K562 (cell line): Measurements from ENCODE around the gene ANO8. TPM values are rescaled to one million over a fixed set of nuclear protein-coding genes. Genes with fewer than 3 reads are reported as not detected.

Source experiments
- ATAC-seq: fragments of 200-7000 bp; cut with Tn5 transposase; 3 replicates; pipeline ENCODE4 v1.9.1; 2020; ENCODE audit warnings: moderate library complexity
- BruUV-seq: library from RNA; stranded (reverse); fragments of 400-500 nt; replicated peaks from 2 replicates; lab custom pipeline; 2021; lab: Mats Ljungman, UMichigan
- CTCF ChIA-PET: fragments of 300-600 bp; formaldehyde crosslinking; extraction: SDS; loops from one replicate; lab custom pipeline; 2021; ENCODE audit warnings: low intra/inter-chr PET ratio; lab: Yijun Ruan, JAX
- POLR2A ChIA-PET: fragments of 300-600, 350-650 bp; sonication (Branson Sonifier 250); formaldehyde crosslinking; extraction: SDS; loops from one replicate; lab custom pipeline; 2021; ENCODE audit warnings: antibody characterized with exemption, inconsistent platforms; lab: Yijun Ruan, JAX
- DNase-seq, 4 experiments: peaks; one replicate each; pipeline versions ENCODE4 v3.0.0 to v3.0.0-alpha.2; 2011 to 2018; ENCODE audit warnings: low spot score in 3 of 4, mixed read lengths in 3 of 4; ENCODE audit errors: extremely low read depth in 1 of 4
- FAIRE-seq: peaks from 2 replicates; lab custom pipeline; 2011; peaks lifted over from hg19 to GRCh38; lab: Jason Lieb, UNC
- H2AFZ ChIP-seq: 2 replicates; pipeline ENCODE4 v1.6.0; 2011; ENCODE audit warnings: low read depth, low read length, control low read depth, inconsistent platforms
- H3K27ac ChIP-seq: fragments of 200-600 bp; 3 replicates; pipeline ENCODE4 v1.8.0; 2011; ENCODE audit warnings: low read depth, mild to moderate bottlenecking, control low read depth, inconsistent platforms, low read length, moderate library complexity, mixed read lengths; ENCODE audit errors: extremely low read depth
- H3K27me3 ChIP-seq, 2 experiments: fragments of 300-600 bp in 1 of 2; 2 replicates in 1 of 2; 3 replicates in 1 of 2; pipeline versions ENCODE4 v1.6.0 to v1.8.0; 2011; ENCODE audit warnings: inconsistent platforms in 2 of 2, low read length in 2 of 2, mild to moderate bottlenecking in 1 of 2, mixed read lengths in 1 of 2, moderate library complexity in 1 of 2; ENCODE audit not compliant: control insufficient read depth in 2 of 2, insufficient read depth in 2 of 2
- H3K36me3 ChIP-seq: fragments of 300-600 bp; 3 replicates; pipeline ENCODE4 v1.8.0; 2011; ENCODE audit warnings: mild to moderate bottlenecking, low read length, inconsistent platforms; ENCODE audit not compliant: control insufficient read depth, insufficient read depth
- H3K4me1 ChIP-seq, 2 experiments: fragments of 200-600 bp in 1 of 2; replicated peaks in 1 of 2; 2 replicates in 1 of 2; 3 replicates in 1 of 2; pipeline versions ENCODE4 v1.5.1 to v1.8.0; 2011; ENCODE audit warnings: inconsistent platforms in 2 of 2, low read length in 2 of 2, mild to moderate bottlenecking in 1 of 2, mixed read lengths in 1 of 2, moderate library complexity in 1 of 2; ENCODE audit not compliant: control insufficient read depth in 2 of 2, insufficient read depth in 2 of 2
- H3K4me2 ChIP-seq: 2 replicates; pipeline ENCODE4 v1.6.1; 2011; ENCODE audit warnings: low read length, control low read depth, inconsistent platforms, mixed read lengths; ENCODE audit not compliant: insufficient read depth
- H3K4me3 ChIP-seq: fragments of 200-600 bp; sonication (generic), shearing (Covaris generic); 2 replicates; pipeline ENCODE4 v1.5.1; 2016; ENCODE audit warnings: control low read depth, inconsistent platforms
- H3K79me2 ChIP-seq: fragments of 200-600 bp; 3 replicates; pipeline ENCODE4 v1.8.0; 2011; ENCODE audit warnings: low read length, inconsistent platforms; ENCODE audit not compliant: control insufficient read depth, insufficient read depth
- H3K9ac ChIP-seq, 2 experiments: 2 replicates each; pipeline versions ENCODE4 v1.6.0 to v1.6.1; 2011; ENCODE audit warnings: low read depth in 2 of 2, low read length in 2 of 2, control low read depth in 1 of 2, inconsistent platforms in 1 of 2, mild to moderate bottlenecking in 1 of 2, mixed read lengths in 1 of 2; ENCODE audit not compliant: insufficient read depth in 1 of 2
- H3K9me1 ChIP-seq: one replicate; pipeline ENCODE4 v1.6.0; 2011; ENCODE audit warnings: inconsistent platforms, mild to moderate bottlenecking, low read length, moderate library complexity; ENCODE audit not compliant: control insufficient read depth, insufficient read depth
- H3K9me3 ChIP-seq: replicated peaks from 2 replicates; pipeline ENCODE4 v1.5.1; 2011; ENCODE audit warnings: low read depth, low read length, inconsistent platforms; ENCODE audit not compliant: control insufficient read depth, insufficient read depth
- H4K20me1 ChIP-seq: replicated peaks from 2 replicates; pipeline ENCODE4 v1.6.1; 2011; ENCODE audit warnings: low read length, inconsistent platforms, mixed read lengths; ENCODE audit not compliant: control insufficient read depth, insufficient read depth
- STAT5A ChIP-seq: IDR thresholded peaks from 2 replicates; pipeline ENCODE4 v1.6.1; 2012; ENCODE audit warnings: low read length, inconsistent platforms, borderline replicate concordance
- WGBS: fragments of 100-300 bp; shearing (Covaris generic); methylation state at CpG from one replicate; pipeline ENCODE4 v1.1.6; 2016; ENCODE audit warnings: low coverage, mixed read lengths; ENCODE audit not compliant: insufficient coverage; ENCODE audit errors: missing lambda C conversion rate; 5-methylcytosine and 5-hydroxymethylcytosine counted together
- in situ Hi-C: fragments of 300-500 bp; cut with MboI; formaldehyde crosslinking; loops from 4 replicates; pipeline ENCODE4 v1.15.0; 2018; ENCODE audit warnings: inconsistent platforms, mixed read lengths
- intact Hi-C: fragments of 100-400 bp; cut with micrococcal nuclease; formaldehyde crosslinking; loops from 2 replicates; pipeline ENCODE4 v1.14.2; 2022
- polyA plus RNA-seq, 8 experiments: library from polyadenylated mRNA; depleted of rRNA in 4 of 8; stranded (reverse) in 5 of 8; unstranded in 3 of 8; fragments of >200 nt; fragmentation: Nextera tagmentation in 2 of 8; fragmentation: Illumina TruSeq in 1 of 8; extraction: Ambion mirVana in 2 of 8; extraction: Trizol in 1 of 8; gene quantifications; 2 replicates each; pipeline versions ENCODE4 v1.2.1 to v1.2.3, GENCODE V29; 2011 to 2014; ENCODE audit warnings: inconsistent platforms in 1 of 8, missing spikeins in 1 of 8
- total RNA-seq, 7 experiments: library from RNA; depleted of rRNA in 6 of 7; stranded (reverse); fragments of >200 nt in 6 of 7; fragmentation: Illumina TruSeq in 2 of 7; extraction: Trizol in 2 of 7; gene quantifications; 2 replicates each; pipeline versions ENCODE4 v1.2.1 to v1.2.3, GENCODE V29; 2011 to 2021; ENCODE audit warnings: low replicate concordance in 1 of 7
- TF ChIP-seq, protein P1 (sequence below), 2 experiments: fragments of 450-650 bp in 1 of 2; sonication (generic) in 1 of 2; formaldehyde crosslinking in 1 of 2; IDR thresholded peaks; 2 replicates each; pipeline versions ENCODE4 v1.7.1 to v1.9.0; 2016 to 2022; ENCODE audit warnings: inconsistent platforms in 1 of 2, mild to moderate bottlenecking in 1 of 2, missing genetic modification reagents in 1 of 2

Gene ANO8
- total and polyA plus RNA-seq, 9 of the 15 experiments (the other 6 are each of a cell fraction or from before 2014, with no cell fraction given), result 0.07 to 7.6 (median 2.3) TPM; not detected in 1

DNA sequence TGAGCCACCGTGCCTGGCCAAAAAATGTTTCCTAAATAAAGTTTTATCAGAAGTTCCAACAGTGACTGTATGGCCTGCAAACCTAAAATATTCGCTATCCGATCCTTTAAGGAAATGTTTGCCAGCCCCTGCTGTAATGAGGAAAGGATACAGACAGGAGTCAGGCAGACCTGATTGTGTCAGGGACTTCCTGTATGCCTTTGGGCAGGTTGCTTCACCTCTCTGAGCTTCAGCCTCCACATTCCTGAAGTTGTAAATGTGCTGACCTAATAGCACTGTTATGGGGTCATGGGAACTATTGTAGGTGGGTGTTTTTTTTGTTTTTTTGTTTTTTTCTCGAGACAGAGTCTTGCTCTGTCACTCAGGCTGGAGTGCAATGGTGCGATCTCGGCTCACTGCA, 37.7 kb downstream of the ANO8 start:
- peaks cover 7% of the 10 kb centered on the region for H3K9me1 ChIP-seq
- FAIRE-seq (no peak), ATAC-seq (no peak), DNase-seq (no peak)
- in situ Hi-C loops (no loop called here), intact Hi-C loops (no loop called here)
- peaks cover 28% of the 10 kb centered on the region for H3K36me3 ChIP-seq
- ChIA-PET CTCF (no interaction called here), POLR2A (interaction anchor here (0.6 kb wide), 1 partner anchor 283 kb away, joined by 3 read pairs; no protein-coding TSS in a partner anchor)
- H3K9me3 ChIP-seq, result peaks cover 3% of the 10 kb centered on the region
- no peak overlapping the region for H2AFZ ChIP-seq
- no peak for TF ChIP-seq STAT5A
- TF ChIP-seq, protein P1, sequence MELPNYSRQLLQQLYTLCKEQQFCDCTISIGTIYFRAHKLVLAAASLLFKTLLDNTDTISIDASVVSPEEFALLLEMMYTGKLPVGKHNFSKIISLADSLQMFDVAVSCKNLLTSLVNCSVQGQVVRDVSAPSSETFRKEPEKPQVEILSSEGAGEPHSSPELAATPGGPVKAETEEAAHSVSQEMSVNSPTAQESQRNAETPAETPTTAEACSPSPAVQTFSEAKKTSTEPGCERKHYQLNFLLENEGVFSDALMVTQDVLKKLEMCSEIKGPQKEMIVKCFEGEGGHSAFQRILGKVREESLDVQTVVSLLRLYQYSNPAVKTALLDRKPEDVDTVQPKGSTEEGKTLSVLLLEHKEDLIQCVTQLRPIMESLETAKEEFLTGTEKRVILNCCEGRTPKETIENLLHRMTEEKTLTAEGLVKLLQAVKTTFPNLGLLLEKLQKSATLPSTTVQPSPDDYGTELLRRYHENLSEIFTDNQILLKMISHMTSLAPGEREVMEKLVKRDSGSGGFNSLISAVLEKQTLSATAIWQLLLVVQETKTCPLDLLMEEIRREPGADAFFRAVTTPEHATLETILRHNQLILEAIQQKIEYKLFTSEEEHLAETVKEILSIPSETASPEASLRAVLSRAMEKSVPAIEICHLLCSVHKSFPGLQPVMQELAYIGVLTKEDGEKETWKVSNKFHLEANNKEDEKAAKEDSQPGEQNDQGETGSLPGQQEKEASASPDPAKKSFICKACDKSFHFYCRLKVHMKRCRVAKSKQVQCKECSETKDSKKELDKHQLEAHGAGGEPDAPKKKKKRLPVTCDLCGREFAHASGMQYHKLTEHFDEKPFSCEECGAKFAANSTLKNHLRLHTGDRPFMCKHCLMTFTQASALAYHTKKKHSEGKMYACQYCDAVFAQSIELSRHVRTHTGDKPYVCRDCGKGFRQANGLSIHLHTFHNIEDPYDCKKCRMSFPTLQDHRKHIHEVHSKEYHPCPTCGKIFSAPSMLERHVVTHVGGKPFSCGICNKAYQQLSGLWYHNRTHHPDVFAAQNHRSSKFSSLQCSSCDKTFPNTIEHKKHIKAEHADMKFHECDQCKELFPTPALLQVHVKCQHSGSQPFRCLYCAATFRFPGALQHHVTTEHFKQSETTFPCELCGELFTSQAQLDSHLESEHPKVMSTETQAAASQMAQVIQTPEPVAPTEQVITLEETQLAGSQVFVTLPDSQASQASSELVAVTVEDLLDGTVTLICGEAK (IDR thresholded peaks at IDR 0.05), result peak; percentile 55
- TF ChIP-seq, protein P1 (CRISPR knock-in tag; IDR thresholded peaks at IDR 0.05), result no peak
- no peaks in the 10 kb centered on the region for H3K27me3 ChIP-seq
- H3K9ac ChIP-seq, result no peak overlapping the region
- H3K4me3 ChIP-seq, result no peak overlapping the region
- 95% methylated on average over 5 of the region's 6 CpGs for WGBS
- H3K4me2 ChIP-seq, result no peak overlapping the region
- no peak overlapping the region for H3K27ac ChIP-seq
- peaks cover 12% of the 10 kb centered on the region for H3K79me2 ChIP-seq
- no TSS peak for BruUV-seq
- H3K4me1 ChIP-seq, result peaks cover 11 to 36% of the 10 kb centered on the region in 2 experiments; a peak in 4 of 5 replicates
- no peaks in the 10 kb centered on the region for H4K20me1 ChIP-seq
